Measurements from ENCODE around the gene KREMEN1. TPM values are rescaled to one million over a fixed set of nuclear protein-coding genes. Genes with fewer than 3 reads are reported as not detected.
A peak's percentile ranks its signal among the peaks of the same experiment; 100 is the strongest.

Gene KREMEN1
- total and polyA plus RNA-seq, 9 of the 15 experiments (the other 6 are each of a cell fraction or from before 2014, with no cell fraction given): 0.69 to 11.5 (median 4.3) TPM

DNA sequence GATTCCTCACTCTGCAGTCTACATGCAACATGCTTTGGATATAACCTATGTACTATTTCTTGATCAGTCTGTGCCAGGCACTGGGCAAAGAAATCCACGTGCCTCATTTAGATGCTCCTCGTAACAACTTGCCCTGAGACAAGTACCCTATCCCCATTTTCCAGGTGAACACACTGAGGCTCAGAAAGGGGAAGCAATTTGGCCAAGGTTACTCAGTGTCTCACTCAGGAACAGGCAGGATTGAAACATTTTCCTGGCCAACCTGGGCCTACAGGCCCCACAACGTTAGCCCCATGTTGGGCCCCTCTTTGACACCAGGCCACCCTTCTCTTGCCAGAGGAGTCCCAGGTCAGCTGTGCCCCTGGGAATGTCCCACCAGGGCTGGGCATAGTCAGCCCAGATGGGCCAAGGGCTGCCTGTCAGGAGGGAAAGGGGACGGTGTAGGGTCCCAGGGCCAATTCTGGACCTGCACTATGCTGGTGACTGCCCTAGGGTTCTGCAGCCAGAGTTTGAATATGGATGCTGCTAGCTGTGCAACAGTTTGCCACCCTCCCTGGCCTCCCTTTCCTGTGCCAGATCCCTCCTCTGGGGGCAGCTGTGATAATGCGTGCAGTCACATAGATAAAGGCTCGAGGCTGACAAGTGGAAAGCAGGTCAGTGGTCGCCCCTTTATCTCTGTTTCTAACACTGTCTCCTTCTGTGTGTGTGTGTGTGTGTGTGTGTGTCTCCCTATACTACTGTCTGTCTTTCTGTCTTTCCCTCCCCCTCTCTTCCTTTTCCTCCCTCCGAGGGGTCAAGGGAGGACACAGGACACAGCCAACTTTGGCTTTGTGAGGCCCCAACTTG, 122.5 kb downstream of the KREMEN1 start (continued):
- TF ChIP-seq, protein P1, sequence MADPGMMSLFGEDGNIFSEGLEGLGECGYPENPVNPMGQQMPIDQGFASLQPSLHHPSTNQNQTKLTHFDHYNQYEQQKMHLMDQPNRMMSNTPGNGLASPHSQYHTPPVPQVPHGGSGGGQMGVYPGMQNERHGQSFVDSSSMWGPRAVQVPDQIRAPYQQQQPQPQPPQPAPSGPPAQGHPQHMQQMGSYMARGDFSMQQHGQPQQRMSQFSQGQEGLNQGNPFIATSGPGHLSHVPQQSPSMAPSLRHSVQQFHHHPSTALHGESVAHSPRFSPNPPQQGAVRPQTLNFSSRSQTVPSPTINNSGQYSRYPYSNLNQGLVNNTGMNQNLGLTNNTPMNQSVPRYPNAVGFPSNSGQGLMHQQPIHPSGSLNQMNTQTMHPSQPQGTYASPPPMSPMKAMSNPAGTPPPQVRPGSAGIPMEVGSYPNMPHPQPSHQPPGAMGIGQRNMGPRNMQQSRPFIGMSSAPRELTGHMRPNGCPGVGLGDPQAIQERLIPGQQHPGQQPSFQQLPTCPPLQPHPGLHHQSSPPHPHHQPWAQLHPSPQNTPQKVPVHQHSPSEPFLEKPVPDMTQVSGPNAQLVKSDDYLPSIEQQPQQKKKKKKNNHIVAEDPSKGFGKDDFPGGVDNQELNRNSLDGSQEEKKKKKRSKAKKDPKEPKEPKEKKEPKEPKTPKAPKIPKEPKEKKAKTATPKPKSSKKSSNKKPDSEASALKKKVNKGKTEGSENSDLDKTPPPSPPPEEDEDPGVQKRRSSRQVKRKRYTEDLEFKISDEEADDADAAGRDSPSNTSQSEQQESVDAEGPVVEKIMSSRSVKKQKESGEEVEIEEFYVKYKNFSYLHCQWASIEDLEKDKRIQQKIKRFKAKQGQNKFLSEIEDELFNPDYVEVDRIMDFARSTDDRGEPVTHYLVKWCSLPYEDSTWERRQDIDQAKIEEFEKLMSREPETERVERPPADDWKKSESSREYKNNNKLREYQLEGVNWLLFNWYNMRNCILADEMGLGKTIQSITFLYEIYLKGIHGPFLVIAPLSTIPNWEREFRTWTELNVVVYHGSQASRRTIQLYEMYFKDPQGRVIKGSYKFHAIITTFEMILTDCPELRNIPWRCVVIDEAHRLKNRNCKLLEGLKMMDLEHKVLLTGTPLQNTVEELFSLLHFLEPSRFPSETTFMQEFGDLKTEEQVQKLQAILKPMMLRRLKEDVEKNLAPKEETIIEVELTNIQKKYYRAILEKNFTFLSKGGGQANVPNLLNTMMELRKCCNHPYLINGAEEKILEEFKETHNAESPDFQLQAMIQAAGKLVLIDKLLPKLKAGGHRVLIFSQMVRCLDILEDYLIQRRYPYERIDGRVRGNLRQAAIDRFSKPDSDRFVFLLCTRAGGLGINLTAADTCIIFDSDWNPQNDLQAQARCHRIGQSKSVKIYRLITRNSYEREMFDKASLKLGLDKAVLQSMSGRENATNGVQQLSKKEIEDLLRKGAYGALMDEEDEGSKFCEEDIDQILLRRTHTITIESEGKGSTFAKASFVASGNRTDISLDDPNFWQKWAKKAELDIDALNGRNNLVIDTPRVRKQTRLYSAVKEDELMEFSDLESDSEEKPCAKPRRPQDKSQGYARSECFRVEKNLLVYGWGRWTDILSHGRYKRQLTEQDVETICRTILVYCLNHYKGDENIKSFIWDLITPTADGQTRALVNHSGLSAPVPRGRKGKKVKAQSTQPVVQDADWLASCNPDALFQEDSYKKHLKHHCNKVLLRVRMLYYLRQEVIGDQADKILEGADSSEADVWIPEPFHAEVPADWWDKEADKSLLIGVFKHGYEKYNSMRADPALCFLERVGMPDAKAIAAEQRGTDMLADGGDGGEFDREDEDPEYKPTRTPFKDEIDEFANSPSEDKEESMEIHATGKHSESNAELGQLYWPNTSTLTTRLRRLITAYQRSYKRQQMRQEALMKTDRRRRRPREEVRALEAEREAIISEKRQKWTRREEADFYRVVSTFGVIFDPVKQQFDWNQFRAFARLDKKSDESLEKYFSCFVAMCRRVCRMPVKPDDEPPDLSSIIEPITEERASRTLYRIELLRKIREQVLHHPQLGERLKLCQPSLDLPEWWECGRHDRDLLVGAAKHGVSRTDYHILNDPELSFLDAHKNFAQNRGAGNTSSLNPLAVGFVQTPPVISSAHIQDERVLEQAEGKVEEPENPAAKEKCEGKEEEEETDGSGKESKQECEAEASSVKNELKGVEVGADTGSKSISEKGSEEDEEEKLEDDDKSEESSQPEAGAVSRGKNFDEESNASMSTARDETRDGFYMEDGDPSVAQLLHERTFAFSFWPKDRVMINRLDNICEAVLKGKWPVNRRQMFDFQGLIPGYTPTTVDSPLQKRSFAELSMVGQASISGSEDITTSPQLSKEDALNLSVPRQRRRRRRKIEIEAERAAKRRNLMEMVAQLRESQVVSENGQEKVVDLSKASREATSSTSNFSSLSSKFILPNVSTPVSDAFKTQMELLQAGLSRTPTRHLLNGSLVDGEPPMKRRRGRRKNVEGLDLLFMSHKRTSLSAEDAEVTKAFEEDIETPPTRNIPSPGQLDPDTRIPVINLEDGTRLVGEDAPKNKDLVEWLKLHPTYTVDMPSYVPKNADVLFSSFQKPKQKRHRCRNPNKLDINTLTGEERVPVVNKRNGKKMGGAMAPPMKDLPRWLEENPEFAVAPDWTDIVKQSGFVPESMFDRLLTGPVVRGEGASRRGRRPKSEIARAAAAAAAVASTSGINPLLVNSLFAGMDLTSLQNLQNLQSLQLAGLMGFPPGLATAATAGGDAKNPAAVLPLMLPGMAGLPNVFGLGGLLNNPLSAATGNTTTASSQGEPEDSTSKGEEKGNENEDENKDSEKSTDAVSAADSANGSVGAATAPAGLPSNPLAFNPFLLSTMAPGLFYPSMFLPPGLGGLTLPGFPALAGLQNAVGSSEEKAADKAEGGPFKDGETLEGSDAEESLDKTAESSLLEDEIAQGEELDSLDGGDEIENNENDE (IDR thresholded peaks at IDR 0.05; ENCODE audit: low read depth, low read length): no peak
- TF ChIP-seq TARDBP (IDR thresholded peaks at IDR 0.05) (0 out of 2 replicates have a peak, but pooled peaks have one; percentile 23), ZNF121 (CRISPR knock-in tag; conservative IDR thresholded peaks at IDR 0.05) (no peak), POLR2AphosphoS5 (IDR thresholded peaks at IDR 0.05; ENCODE audit: control insufficient read depth, insufficient read depth, low read depth, low read length) (peak; percentile 57; the same call in 1 of the 2 replicates), ZNF133 (CRISPR knock-in tag; IDR thresholded peaks at IDR 0.05) (no peak), KAT2B (IDR thresholded peaks at IDR 0.05; ENCODE audit: low read depth, low read length) (no peak), NUFIP1 (IDR thresholded peaks at IDR 0.05; ENCODE audit: partially characterized antibody) (peak; percentile 61), DPF2 (IDR thresholded peaks at IDR 0.05) (peak; percentile 94), EHMT2 (IDR thresholded peaks at IDR 0.05) (no peak)
